Gastrocnemius medialis (tissue), 4 donors: Measurements from ENCODE around the gene DSG3.

ENCODE experiments used
- POLR2A ChIP-seq, 2 donors: fragments of 450-650 bp; IDR thresholded peaks; one replicate each; pipeline ENCODE4 v1.6.1; 2017; ENCODE audit warnings: antibody characterized with exemption in 2 of 2, mild to moderate bottlenecking in 2 of 2, moderate library complexity in 2 of 2
- TF ChIP-seq, protein P1 (sequence below), 5 experiments: fragments of 450-650 bp in 3 of 5; fragments of 200-600 bp in 2 of 5; sonication (generic) in 2 of 5; IDR thresholded peaks in 4 of 5; conservative IDR thresholded peaks in 1 of 5; 1 replicate in 4 of 5; 2 replicates in 1 of 5; pipeline ENCODE4 v1.5.1; 2016 to 2019; ENCODE audit warnings: antibody characterized with exemption in 5 of 5, mild to moderate bottlenecking in 3 of 5, moderate library complexity in 3 of 5

DNA sequence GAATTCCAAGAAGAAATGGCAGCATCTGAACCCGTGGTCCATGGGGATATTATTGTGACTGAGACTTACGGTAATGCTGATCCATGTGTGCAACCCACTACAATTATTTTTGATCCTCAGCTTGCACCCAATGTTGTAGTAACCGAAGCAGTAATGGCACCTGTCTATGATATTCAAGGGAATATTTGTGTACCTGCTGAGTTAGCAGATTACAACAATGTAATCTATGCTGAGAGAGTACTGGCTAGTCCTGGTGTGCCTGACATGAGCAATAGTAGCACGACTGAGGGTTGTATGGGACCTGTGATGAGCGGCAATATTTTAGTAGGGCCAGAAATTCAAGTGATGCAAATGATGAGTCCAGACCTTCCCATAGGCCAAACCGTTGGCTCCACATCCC, 34.4 kb upstream of the DSG3 start:
- TF ChIP-seq, protein P1, sequence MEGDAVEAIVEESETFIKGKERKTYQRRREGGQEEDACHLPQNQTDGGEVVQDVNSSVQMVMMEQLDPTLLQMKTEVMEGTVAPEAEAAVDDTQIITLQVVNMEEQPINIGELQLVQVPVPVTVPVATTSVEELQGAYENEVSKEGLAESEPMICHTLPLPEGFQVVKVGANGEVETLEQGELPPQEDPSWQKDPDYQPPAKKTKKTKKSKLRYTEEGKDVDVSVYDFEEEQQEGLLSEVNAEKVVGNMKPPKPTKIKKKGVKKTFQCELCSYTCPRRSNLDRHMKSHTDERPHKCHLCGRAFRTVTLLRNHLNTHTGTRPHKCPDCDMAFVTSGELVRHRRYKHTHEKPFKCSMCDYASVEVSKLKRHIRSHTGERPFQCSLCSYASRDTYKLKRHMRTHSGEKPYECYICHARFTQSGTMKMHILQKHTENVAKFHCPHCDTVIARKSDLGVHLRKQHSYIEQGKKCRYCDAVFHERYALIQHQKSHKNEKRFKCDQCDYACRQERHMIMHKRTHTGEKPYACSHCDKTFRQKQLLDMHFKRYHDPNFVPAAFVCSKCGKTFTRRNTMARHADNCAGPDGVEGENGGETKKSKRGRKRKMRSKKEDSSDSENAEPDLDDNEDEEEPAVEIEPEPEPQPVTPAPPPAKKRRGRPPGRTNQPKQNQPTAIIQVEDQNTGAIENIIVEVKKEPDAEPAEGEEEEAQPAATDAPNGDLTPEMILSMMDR (IDR thresholded peaks at IDR 0.05 in 4 of 5, conservative IDR thresholded peaks at IDR 0.05 in 1 of 5): no peak
- no peak for TF ChIP-seq POLR2A (IDR thresholded peaks at IDR 0.05)
